Tibial nerve (tissue), 4 donors: ENCODE data around the gene PRKCE.
A peak's percentile ranks its signal among the peaks of the same experiment; 100 is the strongest.

Experiments
- EP300 ChIP-seq, 2 donors: sonication (generic); formaldehyde crosslinking; IDR thresholded peaks; one replicate each; pipeline ENCODE4 v1.6.1; 2017; ENCODE audit warnings: antibody characterized with exemption in 2 of 2, mild to moderate bottlenecking in 1 of 2
- POLR2A ChIP-seq, 2 donors: fragments of 450-650 bp; IDR thresholded peaks; one replicate each; pipeline ENCODE4 v1.6.1; 2017; ENCODE audit warnings: antibody characterized with exemption in 2 of 2, mild to moderate bottlenecking in 2 of 2, moderate library complexity in 2 of 2
- TF ChIP-seq, protein P1 (sequence below), 5 experiments: fragments of 200-600 bp in 3 of 5; fragments of 450-650 bp in 2 of 5; sonication (generic) in 3 of 5; IDR thresholded peaks; one replicate each; pipeline ENCODE4 v1.5.1; 2016 to 2019; ENCODE audit warnings: antibody characterized with exemption in 5 of 5, mild to moderate bottlenecking in 3 of 5, moderate library complexity in 2 of 5

DNA sequence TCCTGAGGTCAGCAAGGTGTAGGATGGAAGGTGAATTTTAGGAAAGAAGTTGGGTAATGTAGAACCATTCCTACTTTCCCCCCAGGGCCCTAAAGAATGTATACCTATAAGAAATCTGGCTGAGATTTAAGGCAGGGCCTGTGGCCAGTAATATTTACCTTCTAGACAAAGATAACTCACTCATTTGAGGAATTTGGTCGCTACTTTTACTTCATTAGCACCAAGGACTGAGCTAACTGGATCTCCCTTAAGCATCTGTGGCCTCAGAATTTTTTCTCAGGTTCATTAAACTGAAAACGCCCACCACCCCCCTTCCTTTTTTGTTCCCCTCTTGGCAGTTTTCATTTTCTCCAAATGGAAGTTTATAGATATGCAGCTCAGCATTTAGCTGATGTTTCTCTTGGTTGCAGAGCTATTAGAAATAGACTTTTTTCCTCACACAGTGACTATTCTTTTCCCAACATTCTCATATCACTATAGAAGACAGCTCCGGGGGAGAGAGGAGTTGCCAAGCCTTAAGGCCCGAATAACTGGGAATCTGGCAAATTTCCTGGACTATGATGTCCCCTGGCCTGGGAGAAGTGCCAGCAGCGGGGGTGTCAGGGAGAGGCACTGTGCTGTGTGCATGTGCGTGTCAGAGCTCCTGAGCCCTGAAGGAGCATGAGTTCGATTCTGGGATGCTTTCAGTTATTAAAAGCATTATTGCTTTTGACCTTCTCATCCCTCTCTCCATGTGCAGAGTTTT lies 310.9 kb downstream of the PRKCE start:
- TF ChIP-seq, protein P1, sequence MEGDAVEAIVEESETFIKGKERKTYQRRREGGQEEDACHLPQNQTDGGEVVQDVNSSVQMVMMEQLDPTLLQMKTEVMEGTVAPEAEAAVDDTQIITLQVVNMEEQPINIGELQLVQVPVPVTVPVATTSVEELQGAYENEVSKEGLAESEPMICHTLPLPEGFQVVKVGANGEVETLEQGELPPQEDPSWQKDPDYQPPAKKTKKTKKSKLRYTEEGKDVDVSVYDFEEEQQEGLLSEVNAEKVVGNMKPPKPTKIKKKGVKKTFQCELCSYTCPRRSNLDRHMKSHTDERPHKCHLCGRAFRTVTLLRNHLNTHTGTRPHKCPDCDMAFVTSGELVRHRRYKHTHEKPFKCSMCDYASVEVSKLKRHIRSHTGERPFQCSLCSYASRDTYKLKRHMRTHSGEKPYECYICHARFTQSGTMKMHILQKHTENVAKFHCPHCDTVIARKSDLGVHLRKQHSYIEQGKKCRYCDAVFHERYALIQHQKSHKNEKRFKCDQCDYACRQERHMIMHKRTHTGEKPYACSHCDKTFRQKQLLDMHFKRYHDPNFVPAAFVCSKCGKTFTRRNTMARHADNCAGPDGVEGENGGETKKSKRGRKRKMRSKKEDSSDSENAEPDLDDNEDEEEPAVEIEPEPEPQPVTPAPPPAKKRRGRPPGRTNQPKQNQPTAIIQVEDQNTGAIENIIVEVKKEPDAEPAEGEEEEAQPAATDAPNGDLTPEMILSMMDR (IDR thresholded peaks at IDR 0.05), result no peak
- TF ChIP-seq POLR2A (IDR thresholded peaks at IDR 0.05), result no peak
- peak in 1 of 2 donors; percentile 46 for TF ChIP-seq EP300 (IDR thresholded peaks at IDR 0.05)
